Stimulated activated CD8-positive, alpha-beta memory T cell treated with anti-CD3 and anti-CD28 coated beads, Interleukin-15, amount 100 ng/mL, for 1 hour (primary cell): ENCODE measurements around the gene NR1H2.
A peak's percentile ranks its signal among the peaks of the same experiment; 100 is the strongest.
"Not testable (repeated sequence)": the region's sequence is repeated elsewhere in the genome, so short reads cannot be mapped to it uniquely, and the experiment has no call there.

Experiments
- DNase-seq: peaks from one replicate; pipeline ENCODE4 v3.0.0-alpha.2; 2020; ENCODE audit warnings: low read depth

Gene NR1H2

DNA sequence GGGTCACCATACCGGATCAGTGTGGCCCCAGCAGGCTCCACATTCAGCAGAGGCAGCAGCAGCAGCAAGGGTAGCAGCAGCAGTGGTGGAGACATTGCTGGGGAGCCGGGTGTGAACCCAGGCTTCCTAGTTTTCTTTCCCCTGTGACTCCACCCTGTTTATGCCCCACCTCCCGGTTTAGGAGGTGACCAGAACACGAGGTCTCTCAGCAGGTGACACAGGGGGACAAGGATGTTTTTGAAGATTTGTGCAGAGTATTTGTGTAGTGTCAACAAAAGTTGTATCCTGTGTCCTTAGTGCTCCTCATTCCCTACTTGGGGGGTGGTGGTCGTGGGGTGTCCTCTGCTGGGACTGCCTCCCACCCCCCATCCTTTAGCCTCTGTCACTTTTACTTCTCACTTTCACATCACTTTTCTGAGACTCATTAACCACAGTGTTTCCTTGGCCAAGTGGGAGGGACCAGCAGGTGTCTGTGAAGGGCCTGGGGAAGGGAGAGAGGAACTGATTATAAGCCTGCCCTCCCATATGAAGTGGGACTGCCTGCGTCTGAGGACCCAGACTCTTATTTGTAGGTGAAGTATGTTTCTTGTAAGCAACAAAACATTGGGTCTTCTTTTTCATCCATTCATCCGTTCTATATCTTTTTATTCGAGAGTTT, 31.5 kb upstream of the NR1H2 start:
- DNase-seq = no peak

DNA sequence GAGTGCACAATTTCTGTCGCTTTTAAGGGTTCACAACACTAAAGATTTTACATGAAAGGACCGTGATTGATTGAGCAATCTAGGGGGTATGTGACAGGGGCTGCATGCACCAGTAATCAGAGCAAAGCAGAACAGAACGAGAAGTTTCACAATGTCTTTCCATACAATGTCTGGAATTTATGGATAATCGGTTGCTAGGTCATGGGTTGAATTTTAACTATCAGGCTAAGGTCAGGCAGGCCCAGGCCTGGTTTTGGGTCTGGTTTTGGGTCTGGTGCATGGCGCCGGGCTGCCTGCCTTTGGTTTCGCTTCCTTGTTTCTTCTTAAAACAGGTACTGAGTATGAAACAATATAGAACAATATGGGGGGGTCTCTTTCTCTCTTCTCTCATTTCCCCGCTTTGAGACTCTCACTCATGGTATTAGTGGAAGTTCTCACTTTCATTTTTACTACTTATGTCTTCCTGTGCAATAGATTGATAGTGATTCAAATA, 29.1 kb upstream of the NR1H2 start:
- DNase-seq = not testable (repeated sequence)

DNA sequence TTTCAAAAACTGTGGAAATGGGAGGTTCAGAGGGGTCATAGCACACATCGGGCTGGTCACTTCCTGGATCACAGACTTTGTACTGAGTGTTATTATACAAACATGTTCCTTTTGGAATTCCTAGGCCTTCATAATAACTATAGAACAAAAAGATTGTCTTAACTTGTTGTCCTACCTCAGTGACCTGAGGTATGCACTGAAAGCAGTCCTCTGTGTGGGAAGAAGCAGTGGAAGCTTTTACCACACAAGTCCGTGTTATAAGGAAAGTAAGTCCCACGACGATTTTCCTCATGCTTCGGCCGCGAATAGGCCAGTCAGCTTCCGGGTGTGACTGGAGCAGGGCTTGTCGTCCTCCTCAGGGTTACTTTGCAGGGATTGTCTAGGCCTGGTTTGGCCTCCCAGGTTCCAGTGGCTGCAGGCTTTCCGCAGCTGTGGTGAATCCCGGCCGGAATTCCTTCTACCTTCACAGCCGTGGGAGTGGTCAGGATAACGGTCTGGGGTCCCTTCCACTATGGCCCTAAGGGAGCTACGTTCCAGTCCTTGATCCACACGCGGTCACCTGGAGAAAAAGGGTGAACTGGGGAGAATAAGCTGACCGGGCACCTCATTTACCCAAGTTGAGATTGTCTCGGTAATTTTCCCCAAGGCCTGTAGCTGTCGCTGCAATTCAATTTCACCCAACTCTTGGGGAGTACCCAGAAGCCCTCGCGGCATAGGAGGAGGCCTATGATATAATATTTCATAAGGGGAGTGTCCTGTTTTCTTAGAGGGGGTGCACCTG, 26.8 kb upstream of the NR1H2 start:
- no peak for DNase-seq

DNA sequence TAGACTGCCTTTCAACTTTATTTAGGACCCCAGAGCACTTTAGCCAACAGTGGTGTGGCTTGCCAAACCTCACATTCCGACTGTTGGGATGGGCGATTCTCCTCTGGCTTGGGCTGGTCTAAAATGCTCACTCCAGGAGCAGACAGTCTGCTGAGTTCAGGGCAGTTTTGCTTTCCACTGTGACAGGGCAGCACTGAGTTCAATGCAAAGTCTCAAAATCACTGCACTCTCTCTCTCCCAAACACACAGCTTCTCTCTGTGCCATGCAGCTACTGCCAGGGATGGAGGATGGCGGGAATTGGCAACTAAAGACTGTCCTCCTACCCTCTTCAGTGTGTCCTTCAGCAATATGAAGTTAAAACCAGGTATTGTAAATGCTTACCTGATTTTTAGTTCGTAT, 24.0 kb upstream of the NR1H2 start:
- DNase-seq = no peak

DNA sequence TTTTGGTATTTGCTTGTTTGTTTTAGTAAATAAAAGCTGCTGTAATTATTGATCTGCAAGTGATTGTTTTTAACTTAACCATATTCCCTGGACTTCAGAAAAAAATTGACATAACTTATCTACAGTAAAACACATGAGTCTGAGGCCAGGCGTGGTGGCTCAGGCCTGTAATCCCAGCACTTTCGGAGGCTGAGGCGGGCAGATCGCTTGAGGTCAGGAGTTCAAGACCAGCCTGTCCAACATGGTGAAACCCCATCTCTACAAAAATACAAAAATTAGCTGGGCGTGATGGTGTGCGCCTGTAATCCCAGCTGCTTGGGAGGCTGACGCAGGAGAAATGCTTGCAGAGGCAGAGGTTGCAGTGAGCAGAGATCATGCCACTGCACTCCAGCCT, 22.8 kb upstream of the NR1H2 start:
- not testable (repeated sequence) for DNase-seq

DNA sequence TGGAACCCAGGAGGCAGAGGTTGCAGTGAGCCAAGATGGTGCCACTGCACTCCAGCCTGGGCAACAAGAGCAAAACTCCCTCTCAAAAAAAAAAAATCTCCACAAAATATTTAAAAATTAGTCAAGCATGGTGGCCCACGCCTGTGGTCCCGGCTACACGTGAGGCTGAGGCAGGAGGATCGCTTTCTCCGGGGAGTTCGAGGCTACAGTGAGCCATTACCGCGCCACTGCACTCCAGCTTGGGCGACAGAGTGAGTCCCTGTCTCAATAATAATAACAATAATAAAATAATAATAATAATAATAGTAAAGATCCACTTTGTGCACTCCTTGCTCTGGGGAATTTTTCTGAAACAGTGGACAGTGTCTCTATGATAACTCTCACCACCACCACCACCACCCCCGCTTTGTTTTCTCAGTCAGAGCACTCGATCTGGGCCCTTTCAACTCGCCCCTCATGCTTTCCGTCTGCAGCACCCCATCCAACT, 19.5 kb upstream of the NR1H2 start:
- no peak for DNase-seq

DNA sequence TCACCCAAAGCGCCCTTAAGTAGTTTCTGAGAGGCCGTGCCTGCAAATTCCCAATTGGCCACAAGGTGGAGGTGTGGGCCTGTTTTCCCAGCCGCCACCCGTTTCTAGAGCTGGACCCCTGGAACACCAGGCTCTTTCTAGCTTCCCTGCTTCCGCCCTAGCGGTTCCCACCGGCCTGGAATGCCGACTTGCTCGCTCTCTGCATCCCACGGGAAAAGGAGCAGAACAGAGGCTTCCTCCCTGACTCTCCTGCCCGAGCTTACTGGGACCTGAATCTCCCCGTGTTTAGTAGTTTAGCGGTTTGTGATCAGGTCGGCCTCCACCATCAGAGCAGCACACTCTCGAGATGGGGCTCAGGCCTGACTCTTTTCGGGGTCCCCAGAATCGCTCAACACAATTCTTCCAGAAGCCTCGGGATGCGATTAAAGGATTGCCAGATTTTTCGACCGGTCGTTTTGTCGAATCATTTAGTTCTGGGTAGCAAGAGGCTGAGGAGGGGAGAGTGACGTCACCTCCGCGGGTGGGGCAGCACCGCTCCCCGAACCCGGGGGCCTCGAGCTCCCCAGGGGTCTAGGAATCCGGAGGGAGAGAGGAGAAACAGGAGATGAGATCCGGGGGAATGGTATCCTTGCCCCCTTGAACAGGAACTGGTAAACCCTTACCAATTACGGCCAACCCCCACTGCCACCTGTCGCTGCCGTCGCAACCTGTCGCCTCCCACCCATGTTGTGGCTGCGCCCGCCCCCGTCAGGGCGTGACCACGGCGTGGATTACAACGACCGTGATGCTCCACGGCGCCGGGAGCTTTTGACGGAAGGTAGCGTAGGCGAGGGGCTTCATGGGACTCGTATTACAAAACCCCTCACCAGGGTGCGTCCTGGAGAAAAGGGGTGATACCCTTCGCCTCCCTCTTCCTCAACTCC, 18.8 kb upstream of the NR1H2 start:
- peak; percentile 78 for DNase-seq

DNA sequence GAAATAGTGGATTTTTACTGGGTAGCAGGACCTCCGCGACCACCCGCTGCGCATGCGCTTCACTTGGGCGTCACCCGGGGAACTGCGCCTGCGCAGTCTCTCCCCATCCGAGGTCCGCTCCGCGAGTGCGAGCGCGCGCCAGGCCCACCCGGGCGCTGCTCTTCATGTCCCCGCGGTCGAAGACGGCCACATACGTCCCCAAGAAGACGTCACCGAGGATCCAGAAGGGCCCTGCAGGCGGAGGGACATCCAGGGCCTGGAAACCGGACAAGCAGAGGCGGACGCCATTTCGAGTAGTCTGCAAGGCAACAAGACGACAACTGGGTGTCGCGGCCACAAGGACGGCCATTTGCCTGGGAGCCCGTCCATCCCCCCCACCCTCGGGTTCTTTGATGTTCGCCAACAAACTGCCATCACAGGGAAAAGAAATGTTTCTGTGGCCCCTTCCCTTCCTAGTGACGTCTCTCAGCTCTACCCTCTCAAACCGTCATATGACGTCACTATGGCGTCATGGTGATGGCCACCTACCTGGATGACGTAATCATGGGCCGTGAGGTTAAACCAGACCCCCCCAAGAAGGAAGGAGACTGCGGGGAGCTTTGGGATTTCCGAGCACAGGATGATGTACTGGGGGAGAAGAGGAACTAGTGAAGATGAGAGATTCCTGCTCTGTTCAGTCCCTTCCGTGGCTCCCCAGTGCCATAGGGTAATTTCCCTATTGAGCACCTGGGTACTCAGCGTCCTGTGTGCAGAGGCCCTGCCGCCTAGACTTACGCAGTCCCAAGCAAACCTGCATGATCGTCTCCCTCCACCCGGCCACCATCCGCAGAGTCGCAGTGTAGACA, 17.6 kb upstream of the NR1H2 start:
- DNase-seq = peak; percentile 56

DNA sequence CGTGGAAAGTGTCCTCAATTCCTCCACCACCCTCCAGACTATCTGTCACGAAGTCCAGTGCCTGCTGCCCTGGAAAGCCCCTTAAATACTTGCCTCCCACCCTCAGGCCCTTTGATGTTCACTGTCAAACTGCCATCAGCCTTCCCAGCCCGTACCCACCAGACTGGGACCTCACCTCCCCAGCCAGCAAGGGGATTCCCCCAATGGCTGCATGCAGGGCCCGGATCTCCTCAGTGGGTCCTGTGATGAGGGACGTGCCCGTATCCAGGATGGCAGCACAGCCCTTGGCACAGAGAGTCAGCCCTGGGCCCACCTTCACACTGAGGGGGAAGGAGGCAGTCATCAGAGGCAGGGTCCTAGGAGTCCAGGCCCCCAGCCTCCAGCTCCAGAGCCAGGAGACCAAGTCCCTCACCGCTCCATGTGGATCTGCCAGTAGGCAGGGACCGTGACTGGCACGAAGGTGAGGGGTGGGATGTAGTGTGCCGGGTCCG, 16.9 kb upstream of the NR1H2 start:
- DNase-seq = no peak

DNA sequence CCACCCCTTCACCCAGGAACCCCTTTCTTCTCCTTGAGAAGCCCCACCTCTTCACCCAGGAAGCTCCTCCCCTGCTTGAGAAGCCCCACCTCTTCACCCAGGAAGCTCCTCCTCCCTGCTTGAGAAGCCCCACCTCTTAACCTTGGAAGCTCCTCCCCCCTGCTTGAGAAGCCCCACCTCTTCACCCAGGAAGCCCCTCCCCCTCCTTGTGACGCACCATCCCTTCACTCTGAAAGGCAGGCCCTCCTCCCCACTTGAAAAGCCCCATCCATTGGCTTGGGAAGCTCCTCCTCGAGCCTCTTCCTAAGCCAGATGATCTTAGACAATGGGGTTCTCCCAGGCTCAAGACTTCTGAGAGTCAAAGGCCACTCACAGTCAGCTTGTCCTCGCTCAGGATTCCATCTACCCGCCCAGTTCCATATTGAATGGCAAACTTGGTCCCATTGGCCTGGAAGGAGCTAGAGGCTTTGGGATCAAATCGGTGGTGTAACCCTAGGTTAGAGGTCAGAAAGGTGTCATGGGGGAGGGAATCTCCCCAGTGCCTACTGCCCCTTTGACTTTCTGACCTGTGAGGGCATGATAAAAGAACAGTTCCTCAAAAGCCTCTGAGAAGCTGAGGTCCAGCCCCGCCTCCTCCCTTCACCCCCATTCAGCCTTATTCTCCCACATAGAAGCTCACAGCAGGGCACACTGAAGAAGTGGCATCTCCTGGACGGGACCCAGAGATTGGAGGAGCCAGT, 14.8 kb upstream of the NR1H2 start:
- no peak for DNase-seq

DNA sequence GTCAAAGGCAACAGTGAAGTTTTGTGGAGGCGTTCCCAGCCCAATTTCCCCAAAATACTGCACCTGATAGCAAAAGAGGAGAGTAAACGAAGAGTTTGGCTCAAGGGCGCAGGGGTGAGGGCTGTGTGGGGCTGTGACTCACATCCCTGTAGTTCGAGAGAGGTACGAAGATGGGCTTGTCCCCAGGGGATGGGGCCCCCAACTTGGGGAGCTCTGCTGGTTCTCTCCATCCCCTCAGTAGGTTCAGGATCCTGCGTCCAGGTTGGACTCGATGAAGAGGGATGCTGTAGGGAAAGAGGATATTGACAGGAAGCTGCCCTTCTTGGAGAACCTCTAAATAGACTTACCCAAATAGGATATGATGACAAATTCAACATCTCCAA, 14.2 kb upstream of the NR1H2 start:
- DNase-seq = no peak

DNA sequence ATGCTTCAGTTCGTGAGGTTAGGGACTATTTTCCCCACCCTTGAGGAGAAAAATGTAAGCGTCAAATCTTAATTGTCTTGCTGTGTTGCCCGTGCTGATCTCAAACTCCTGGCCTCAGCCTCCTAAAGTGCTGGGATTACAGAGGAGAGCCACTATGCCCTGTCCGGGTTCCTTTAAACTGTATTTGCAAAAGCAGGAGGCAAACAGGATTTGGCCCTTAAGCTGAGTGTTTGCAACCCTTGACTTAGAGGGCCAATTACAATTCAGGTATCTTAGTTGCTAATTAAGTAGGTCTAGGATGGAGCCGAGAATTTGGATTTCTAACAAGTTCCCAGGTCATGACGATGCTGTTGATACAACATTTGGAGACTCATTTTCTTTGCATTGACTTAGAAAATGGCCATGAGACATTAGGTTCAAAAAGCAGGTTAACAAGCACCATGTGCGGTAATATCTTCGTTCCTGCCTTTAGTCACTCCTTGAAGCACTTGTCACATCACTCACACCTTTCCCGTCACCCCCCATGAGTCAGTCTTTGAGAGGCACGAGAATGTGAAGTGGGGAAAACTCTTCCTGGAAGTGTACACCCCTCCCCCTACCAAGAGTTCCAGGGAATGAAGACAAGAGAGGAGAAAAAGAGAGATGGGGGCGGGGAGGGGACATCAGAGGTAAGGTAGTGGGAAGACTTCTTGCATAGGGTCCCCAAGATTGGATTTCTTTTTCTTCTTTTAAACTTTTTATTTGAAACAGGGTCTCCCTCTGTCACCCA, 13.4 kb upstream of the NR1H2 start:
- no peak for DNase-seq

DNA sequence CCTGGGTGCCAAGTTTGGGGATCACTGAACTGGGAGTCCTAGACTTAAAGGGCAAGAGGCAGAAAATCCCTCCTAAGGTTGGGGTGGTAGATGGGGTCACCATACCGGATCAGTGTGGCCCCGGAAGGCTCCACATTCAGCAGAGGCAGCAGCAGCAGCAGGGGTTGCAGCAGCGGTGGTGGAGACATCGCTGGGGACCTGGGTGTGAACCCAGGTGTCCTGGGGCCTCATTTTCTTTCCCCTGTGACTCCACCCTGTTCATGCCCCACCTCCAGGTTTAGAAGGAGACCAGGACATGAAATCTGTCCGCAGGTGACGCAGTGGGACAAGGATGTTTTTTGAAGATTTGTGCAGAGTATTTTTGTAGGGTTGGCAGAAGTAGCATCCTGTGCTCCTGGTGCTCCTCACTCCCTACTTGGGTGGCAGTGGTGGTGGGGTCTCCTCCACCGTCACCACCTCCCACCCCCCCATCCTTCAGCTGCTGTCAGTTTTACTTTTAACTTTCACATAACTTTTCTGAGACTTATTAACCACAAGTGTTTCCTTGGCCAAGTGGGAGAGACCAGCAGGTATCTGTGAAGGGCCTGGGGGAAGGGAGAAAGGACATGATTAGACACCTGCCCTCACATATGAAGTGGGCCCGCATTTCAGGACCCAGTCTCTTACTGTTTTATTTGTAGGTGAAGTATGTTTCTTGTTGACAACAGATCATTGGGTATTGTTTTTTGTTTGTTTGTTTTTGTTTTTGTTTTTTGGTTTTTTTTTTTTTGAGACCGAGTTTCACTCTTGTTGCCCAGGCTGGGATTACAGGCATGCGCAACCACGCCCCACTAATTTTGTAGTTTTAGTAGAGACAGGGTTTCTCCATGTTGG, 10.6 kb upstream of the NR1H2 start, which contains the start of gene NAPSA:
Gene NAPSA (minus strand): TSS at position 206 of the 873 bp plus-strand sequence. CDS start 18 bp downstream, at position 188.
- DNase-seq = no peak

DNA sequence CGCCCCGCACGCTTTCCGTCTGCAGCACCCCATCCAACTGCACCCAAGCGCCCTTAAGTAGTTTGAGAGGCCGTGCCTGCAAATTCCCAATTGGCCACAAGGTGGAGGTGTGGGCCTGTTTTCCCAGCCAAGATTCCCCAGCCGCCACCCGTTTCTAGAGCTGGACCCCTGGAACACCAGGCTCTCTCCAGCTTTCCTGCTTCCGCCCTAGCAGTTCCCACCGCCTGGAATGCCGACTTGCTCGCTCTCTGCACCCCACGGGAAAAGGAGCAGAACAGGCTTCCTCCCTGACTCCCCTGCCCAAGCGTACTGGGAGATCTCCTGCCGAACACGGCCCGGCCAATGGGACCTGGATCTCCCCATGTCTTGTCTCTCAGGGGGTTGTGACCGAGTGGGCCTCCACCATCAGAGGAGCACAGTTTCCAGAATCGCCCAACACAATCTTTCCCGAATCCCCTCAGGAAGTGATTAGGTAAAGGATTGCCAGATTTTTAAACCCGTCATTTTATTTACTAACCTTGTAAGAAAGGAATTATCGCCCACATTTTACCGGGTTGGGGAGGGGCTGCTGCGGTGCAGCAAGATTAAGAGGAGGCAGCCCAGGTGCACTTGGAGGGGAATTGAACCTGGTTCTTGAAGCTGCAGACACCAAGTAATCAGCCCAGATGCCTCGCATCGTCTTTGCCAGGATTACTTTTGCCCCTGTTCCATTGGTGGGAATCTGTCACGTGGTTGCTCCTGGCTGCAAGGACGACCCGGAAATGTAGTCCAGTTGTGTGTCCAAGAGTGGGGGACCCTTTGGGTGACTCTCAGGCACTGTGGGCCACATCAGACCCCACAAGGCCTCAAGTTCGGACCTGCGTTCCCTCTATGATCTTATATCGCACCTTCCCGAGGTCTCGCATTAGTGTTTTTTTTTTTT, 7.3 kb upstream of the NR1H2 start:
- DNase-seq = peak; percentile 75

DNA sequence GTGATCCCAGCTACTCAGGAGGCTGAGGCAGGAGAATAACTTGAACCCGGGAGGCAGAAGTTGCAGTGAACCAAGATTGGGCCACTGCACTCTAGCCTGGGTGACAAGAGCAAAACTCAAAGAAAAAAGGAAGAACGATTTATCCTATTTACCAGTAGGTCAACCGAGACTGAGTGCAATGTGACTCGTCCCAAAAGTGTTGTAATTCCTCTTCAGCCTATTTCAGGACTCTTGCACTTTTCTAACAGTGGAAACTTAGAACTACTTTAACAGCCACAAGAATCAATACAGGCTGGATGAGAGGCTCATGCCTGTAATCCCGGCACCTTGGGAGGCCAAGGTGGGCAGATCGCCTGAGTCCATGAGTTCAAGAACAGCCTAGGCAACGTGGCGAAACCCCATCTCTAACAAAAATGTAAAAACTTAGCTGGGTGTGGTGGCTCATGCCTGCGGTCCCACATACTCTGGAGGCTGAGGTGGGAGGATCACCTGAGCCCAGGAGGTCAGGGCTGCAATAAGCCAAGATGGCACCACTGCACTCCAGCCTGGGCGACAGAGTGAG, 4.3 kb upstream of the NR1H2 start:
- no peak for DNase-seq

DNA sequence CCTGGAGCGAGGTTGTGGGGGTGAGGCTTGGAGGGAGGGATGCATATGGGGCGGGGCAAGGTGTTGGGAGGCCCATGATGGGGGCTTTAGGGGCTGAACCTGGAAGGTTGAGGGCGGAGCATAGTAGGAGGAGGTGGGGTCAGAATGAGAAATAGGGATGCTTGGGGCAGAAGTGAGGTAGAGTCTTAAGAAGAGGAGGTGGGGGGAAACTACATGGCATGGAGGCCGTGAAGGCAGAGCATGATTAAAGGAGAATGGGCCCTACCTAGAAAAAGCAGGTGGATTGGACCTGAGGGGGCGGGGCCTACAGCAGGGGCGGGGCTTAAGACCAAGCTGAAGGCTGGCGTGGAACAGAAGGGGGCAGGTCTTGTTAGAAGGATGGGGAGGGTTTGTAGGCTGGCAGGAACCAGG, 799 bp downstream of the NR1H2 start:
- no peak for DNase-seq

DNA sequence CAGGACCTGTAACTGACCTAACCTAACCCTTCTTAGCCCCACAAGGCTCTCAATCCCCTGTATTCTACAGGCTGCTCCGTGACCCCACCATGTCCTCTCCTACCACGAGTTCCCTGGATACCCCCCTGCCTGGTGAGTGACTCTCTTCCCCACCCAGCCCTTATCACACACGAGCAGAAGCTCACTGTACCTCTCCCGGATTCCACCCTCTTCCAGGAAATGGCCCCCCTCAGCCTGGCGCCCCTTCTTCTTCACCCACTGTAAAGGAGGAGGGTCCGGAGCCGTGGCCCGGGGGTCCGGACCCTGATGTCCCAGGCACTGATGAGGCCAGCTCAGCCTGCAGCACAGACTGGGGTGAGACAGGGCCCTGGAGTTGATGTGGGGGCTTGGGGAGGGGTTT, 1.3 kb downstream of the NR1H2 start:
- DNase-seq = no peak
